PC-9 (cell line): Measurements from ENCODE around the gene CLIP1. TPM values are rescaled to one million over a fixed set of nuclear protein-coding genes. Genes with fewer than 3 reads are reported as not detected.

Source experiments
- BruUV-seq: library from RNA; stranded (reverse); fragments of 400-500 nt; replicated peaks from 2 replicates; lab custom pipeline; 2021; lab: Mats Ljungman, UMichigan
- CTCF ChIA-PET: fragments of 300-600 bp; sonication (Branson Sonifier 250); formaldehyde crosslinking; loops from one replicate; lab custom pipeline; 2022; ENCODE audit warnings: antibody characterized with exemption; lab: Charles Lee
- POLR2A ChIA-PET: fragments of 300-600 bp; sonication (Branson Sonifier 250); formaldehyde crosslinking; loops from one replicate; lab custom pipeline; 2022; ENCODE audit warnings: antibody characterized with exemption; ENCODE audit not compliant: unreplicated experiment; lab: Charles Lee
- DNase-seq, 2 experiments: peaks; one replicate each; pipeline versions ENCODE4 v3.0.0 to v3.0.0-alpha.2; 2015 to 2022; ENCODE audit warnings: mixed read lengths in 1 of 2
- H2AFZ ChIP-seq: fragments of 200-600 bp; sonication (generic); 2 replicates; pipeline ENCODE4 v1.8.1; 2017; ENCODE audit warnings: antibody characterized with exemption
- H3F3A ChIP-seq: fragments of 200-600 bp; sonication (generic); 2 replicates; pipeline ENCODE4 v1.8.1; 2017; ENCODE audit warnings: antibody characterized with exemption, mild to moderate bottlenecking, low read depth; ENCODE audit not compliant: insufficient read depth
- H3K27ac ChIP-seq: fragments of 200-600 bp; sonication (generic); 2 replicates; pipeline ENCODE4 v1.6.1; 2016; ENCODE audit warnings: mixed run types
- H3K27me3 ChIP-seq: fragments of 200-600 bp; sonication (generic); 2 replicates; pipeline ENCODE4 v1.6.1; 2016; ENCODE audit warnings: low read depth, mixed run types; ENCODE audit not compliant: insufficient read depth
- H3K36me3 ChIP-seq: fragments of 200-600 bp; sonication (generic); 2 replicates; pipeline ENCODE4 v1.6.1; 2016; ENCODE audit warnings: low read depth, mixed run types
- H3K4me1 ChIP-seq: fragments of 200-600 bp; sonication (generic); replicated peaks from 2 replicates; pipeline ENCODE4 v1.6.1; 2016; ENCODE audit warnings: mixed run types; ENCODE audit not compliant: insufficient read depth
- H3K4me2 ChIP-seq: fragments of 200-600 bp; sonication (generic); 2 replicates; pipeline ENCODE4 v1.6.1; 2017; ENCODE audit warnings: mixed run types
- H3K4me3 ChIP-seq: fragments of 200-600 bp; sonication (generic); 2 replicates; pipeline ENCODE4 v1.6.1; 2016; ENCODE audit warnings: mixed run types
- H3K79me2 ChIP-seq: fragments of 200-600 bp; sonication (generic); 2 replicates; pipeline ENCODE4 v1.6.1; 2017; ENCODE audit warnings: low read depth, mixed run types
- H3K9me2 ChIP-seq: fragments of 200-600 bp; sonication (generic); 2 replicates; pipeline ENCODE4 v1.8.1; 2017; ENCODE audit warnings: mild to moderate bottlenecking; ENCODE audit not compliant: insufficient read depth
- H3K9me3 ChIP-seq: fragments of 200-600 bp; sonication (generic); 2 replicates; pipeline ENCODE4 v1.8.1; 2016; ENCODE audit warnings: low read depth; ENCODE audit not compliant: insufficient read depth
- H4K20me1 ChIP-seq: fragments of 200-600 bp; sonication (generic); 2 replicates; pipeline ENCODE4 v1.8.1; 2017; ENCODE audit not compliant: insufficient read depth
- CTCF ChIP-seq: fragments of 200-600 bp; sonication (generic); conservative IDR thresholded peaks from 2 replicates; pipeline ENCODE4 v1.6.1; 2017; ENCODE audit warnings: mixed run types, antibody characterized with exemption, mild to moderate bottlenecking, moderate library complexity
- EZH2 ChIP-seq: fragments of 200-600 bp; sonication (generic); IDR thresholded peaks from 2 replicates; pipeline ENCODE4 v1.8.0; 2017; ENCODE audit warnings: antibody characterized with exemption, low read depth
- intact Hi-C: fragments of 100-400 bp; cut with micrococcal nuclease; formaldehyde crosslinking; loops from one replicate; pipeline ENCODE4 v1.10.0; 2022; ENCODE audit not compliant: unreplicated experiment
- total RNA-seq: library from RNA; stranded (reverse); gene quantifications from 2 replicates; pipeline ENCODE4 v1.2.3, GENCODE V29; 2021

The CLIP1 gene
- total RNA-seq, 1 experiment from 2014 or later = 86.9 TPM

- POLR2A ChIA-PET = interaction anchor here (0.7 kb wide), 2 partner anchors 77 to 97 kb away, joined by 4 to 5 read pairs; no protein-coding TSS in a partner anchor
- CTCF ChIA-PET = interaction anchor here (0.6 kb wide), 1 partner anchor 141 kb away, joined by 3 read pairs; no protein-coding TSS in a partner anchor
- Histone ChIP-seq H3K27ac (no peak overlapping the region), H3K9me2 (no peaks in the 10 kb centered on the region), H3K27me3 (no peaks in the 10 kb centered on the region), H3K79me2 (peaks cover 80% of the 10 kb centered on the region), H3K4me3 (no peak overlapping the region), H3K4me2 (no peak overlapping the region), H3K36me3 (no peaks in the 10 kb centered on the region), H3K9me3 (no peaks in the 10 kb centered on the region), H2AFZ (no peak overlapping the region), H4K20me1 (no peaks in the 10 kb centered on the region), H3F3A (peaks cover 14% of the 10 kb centered on the region), H3K4me1 (peaks cover 14% of the 10 kb centered on the region)
- TF ChIP-seq EZH2 = no peak
- no peak for TF ChIP-seq CTCF
- no peak for DNase-seq
- intact Hi-C loops = no loop called here
- no TSS peak for BruUV-seq
Observed at GRCh38 chr12:122394626-122395194, 27.8 kb downstream of the CLIP1 start.

- Histone ChIP-seq H3K27me3 (no peaks in the 10 kb centered on the region), H3K27ac (no peak overlapping the region), H3F3A (peaks cover 11% of the 10 kb centered on the region), H3K4me2 (no peak overlapping the region), H3K79me2 (peaks cover 80% of the 10 kb centered on the region), H4K20me1 (no peaks in the 10 kb centered on the region), H3K4me3 (no peak overlapping the region), H3K9me3 (no peaks in the 10 kb centered on the region), H3K36me3 (no peaks in the 10 kb centered on the region), H2AFZ (no peak overlapping the region), H3K4me1 (peaks cover 5% of the 10 kb centered on the region), H3K9me2 (no peaks in the 10 kb centered on the region)
- intact Hi-C loops = no loop called here
- BruUV-seq = no TSS peak
- DNase-seq = no peak
- no peak for TF ChIP-seq CTCF
- no peak for TF ChIP-seq EZH2
- CTCF ChIA-PET = no interaction called here
- POLR2A ChIA-PET = no interaction called here
Observed at GRCh38 chr12:122393817-122394216, 28.7 kb downstream of the CLIP1 start.

- intact Hi-C loops = no loop called here
- Histone ChIP-seq H3K4me2 (no peak overlapping the region), H3K4me1 (no peaks in the 10 kb centered on the region), H3K79me2 (peaks cover 67% of the 10 kb centered on the region), H3K9me3 (no peaks in the 10 kb centered on the region), H3K27ac (no peak overlapping the region), H3K4me3 (no peak overlapping the region), H2AFZ (no peak overlapping the region), H3K9me2 (no peaks in the 10 kb centered on the region), H3K27me3 (no peaks in the 10 kb centered on the region), H3F3A (0 out of 2 replicates have a peak, but pooled peaks cover 10% of the 10 kb centered on the region), H4K20me1 (no peaks in the 10 kb centered on the region), H3K36me3 (no peaks in the 10 kb centered on the region)
- ChIA-PET POLR2A (no interaction called here), CTCF (no interaction called here)
- no peak for TF ChIP-seq CTCF
- no peak for TF ChIP-seq EZH2
- no TSS peak for BruUV-seq
- no peak for DNase-seq
Observed at GRCh38 chr12:122392411-122392810, 30.1 kb downstream of the CLIP1 start.
